Measurements from ENCODE around the gene INSRR. TPM values are rescaled to one million over a fixed set of nuclear protein-coding genes. Genes with fewer than 3 reads are reported as not detected.
A peak's percentile ranks its signal among the peaks of the same experiment; 100 is the strongest.

The INSRR gene
- total RNA-seq, 1 experiment from 2014 or later, result not detected

GRCh38 chr1:156812293-156812990 lies 46.5 kb downstream of the INSRR start:
- no peaks in the 10 kb centered on the region for H3K27me3 ChIP-seq (ENCODE audit: low read length)
- peaks cover 45% of the 10 kb centered on the region for H3K4me1 ChIP-seq (ENCODE audit: insufficient read depth, low read length)
- POLR2A ChIA-PET (ENCODE audit: unreplicated experiment), result interaction anchor here (0.5 kb wide), 1 partner anchor 77 kb away, joined by 3 read pairs; no protein-coding TSS in a partner anchor
- TF ChIP-seq, protein P1, sequence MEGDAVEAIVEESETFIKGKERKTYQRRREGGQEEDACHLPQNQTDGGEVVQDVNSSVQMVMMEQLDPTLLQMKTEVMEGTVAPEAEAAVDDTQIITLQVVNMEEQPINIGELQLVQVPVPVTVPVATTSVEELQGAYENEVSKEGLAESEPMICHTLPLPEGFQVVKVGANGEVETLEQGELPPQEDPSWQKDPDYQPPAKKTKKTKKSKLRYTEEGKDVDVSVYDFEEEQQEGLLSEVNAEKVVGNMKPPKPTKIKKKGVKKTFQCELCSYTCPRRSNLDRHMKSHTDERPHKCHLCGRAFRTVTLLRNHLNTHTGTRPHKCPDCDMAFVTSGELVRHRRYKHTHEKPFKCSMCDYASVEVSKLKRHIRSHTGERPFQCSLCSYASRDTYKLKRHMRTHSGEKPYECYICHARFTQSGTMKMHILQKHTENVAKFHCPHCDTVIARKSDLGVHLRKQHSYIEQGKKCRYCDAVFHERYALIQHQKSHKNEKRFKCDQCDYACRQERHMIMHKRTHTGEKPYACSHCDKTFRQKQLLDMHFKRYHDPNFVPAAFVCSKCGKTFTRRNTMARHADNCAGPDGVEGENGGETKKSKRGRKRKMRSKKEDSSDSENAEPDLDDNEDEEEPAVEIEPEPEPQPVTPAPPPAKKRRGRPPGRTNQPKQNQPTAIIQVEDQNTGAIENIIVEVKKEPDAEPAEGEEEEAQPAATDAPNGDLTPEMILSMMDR (conservative IDR thresholded peaks at IDR 0.05; ENCODE audit: low read depth, low read length), result no peak
- TF ChIP-seq EZH2phosphoT487 (IDR thresholded peaks at IDR 0.05; ENCODE audit: borderline replicate concordance, low read length), result no peak
- TF ChIP-seq EZH2 (IDR thresholded peaks at IDR 0.05; ENCODE audit: low read length, unreplicated experiment), result no peak
- H4K20me1 ChIP-seq (ENCODE audit: low read length), result no peaks in the 10 kb centered on the region
- no peaks in the 10 kb centered on the region for H3F3A ChIP-seq (ENCODE audit: low read length, unreplicated experiment)
- CTCF ChIA-PET, result interaction anchor here (0.6 kb wide), 1 partner anchor 46 kb away, joined by 3 read pairs; the partner anchor contains the start of gene INSRR
- no peak overlapping the region for H3K9ac ChIP-seq (ENCODE audit: low read length)
- no peak overlapping the region for H3K27ac ChIP-seq (ENCODE audit: low read length)
- intact Hi-C loops (cut with micrococcal nuclease), result no loop called here
- no peak overlapping the region for H3K4me3 ChIP-seq (ENCODE audit: low read length)
- H2AFZ ChIP-seq (ENCODE audit: low read length), result no peak overlapping the region
- ATAC-seq (no peak), DNase-seq (peak; percentile 30)
- no TSS peak for BruUV-seq (replicated peaks)
- H3K36me3 ChIP-seq (ENCODE audit: low read depth, low read length), result no peaks in the 10 kb centered on the region
- H3K9me3 ChIP-seq (ENCODE audit: low read length), result no peaks in the 10 kb centered on the region
- peak overlapping the region; percentile 82 for H3K4me2 ChIP-seq (ENCODE audit: low read length)
- H3K9me2 ChIP-seq (replicated peaks; ENCODE audit: low read length), result no peaks in the 10 kb centered on the region
- H3K79me2 ChIP-seq (ENCODE audit: low read length), result no peaks in the 10 kb centered on the region

- H3K9ac ChIP-seq (ENCODE audit: low read length), result no peak overlapping the region
- H2AFZ ChIP-seq (ENCODE audit: low read length), result no peak overlapping the region
- H3K27me3 ChIP-seq (ENCODE audit: low read length), result no peaks in the 10 kb centered on the region
- no peak overlapping the region for H3K4me3 ChIP-seq (ENCODE audit: low read length)
- no peaks in the 10 kb centered on the region for H3K36me3 ChIP-seq (ENCODE audit: low read depth, low read length)
- no TSS peak for BruUV-seq (replicated peaks)
- ATAC-seq (no peak), DNase-seq (no peak)
- no peaks in the 10 kb centered on the region for H4K20me1 ChIP-seq (ENCODE audit: low read length)
- ChIA-PET POLR2A (ENCODE audit: unreplicated experiment) (no interaction called here), CTCF (no interaction called here)
- H3K4me2 ChIP-seq (ENCODE audit: low read length), result no peak overlapping the region
- no peaks in the 10 kb centered on the region for H3K9me3 ChIP-seq (ENCODE audit: low read length)
- peaks cover 35% of the 10 kb centered on the region for H3K4me1 ChIP-seq (ENCODE audit: insufficient read depth, low read length)
- TF ChIP-seq EZH2 (IDR thresholded peaks at IDR 0.05; ENCODE audit: low read length, unreplicated experiment) (no peak), EZH2phosphoT487 (IDR thresholded peaks at IDR 0.05; ENCODE audit: borderline replicate concordance, low read length) (no peak)
- TF ChIP-seq, protein P1 (conservative IDR thresholded peaks at IDR 0.05; ENCODE audit: low read depth, low read length), result no peak
- no peaks in the 10 kb centered on the region for H3F3A ChIP-seq (ENCODE audit: low read length, unreplicated experiment)
- H3K79me2 ChIP-seq (ENCODE audit: low read length), result no peaks in the 10 kb centered on the region
- H3K9me2 ChIP-seq (replicated peaks; ENCODE audit: low read length), result no peaks in the 10 kb centered on the region
- intact Hi-C loops (cut with micrococcal nuclease), result no loop called here
- H3K27ac ChIP-seq (ENCODE audit: low read length), result no peak overlapping the region
Measured at GRCh38 chr1:156811168-156811567, 47.7 kb downstream of the INSRR start.

Measured in PC-3 (cell line).